Parathyroid adenoma (tissue), 2 donors: ENCODE data around the gene MAP3K8.

ENCODE experiments used
- H2AFZ ChIP-seq: fragments of 300-600 bp; sonication (generic); one replicate; pipeline ENCODE4 v1.7.0; 2017; ENCODE audit warnings: antibody characterized with exemption, mild to moderate bottlenecking
- H3K27ac ChIP-seq: fragments of 300-600 bp; sonication (generic); one replicate; pipeline ENCODE4 v1.7.0; 2017
- H3K27me3 ChIP-seq: fragments of 300-600 bp; sonication (generic); one replicate; pipeline ENCODE4 v1.7.0; 2017; ENCODE audit warnings: low read length; ENCODE audit not compliant: control insufficient read depth, insufficient read depth
- H3K36me3 ChIP-seq: fragments of 300-600 bp; sonication (generic); one replicate; pipeline ENCODE4 v1.7.0; 2017; ENCODE audit warnings: low read length; ENCODE audit not compliant: control insufficient read depth, insufficient read depth
- H3K4me1 ChIP-seq: fragments of 300-600 bp; sonication (generic); one replicate; pipeline ENCODE4 v1.7.0; 2017; ENCODE audit warnings: control low read depth
- H3K4me2 ChIP-seq: fragments of 300-600 bp; sonication (generic); one replicate; pipeline ENCODE4 v1.7.0; 2017; ENCODE audit warnings: low read length
- H3K4me3 ChIP-seq: fragments of 300-600 bp; sonication (generic); one replicate; pipeline ENCODE4 v1.7.0; 2017; ENCODE audit warnings: low read depth, low read length
- H3K79me2 ChIP-seq: fragments of 300-600 bp; sonication (generic); one replicate; pipeline ENCODE4 v1.7.0; 2017; ENCODE audit warnings: control low read depth
- H3K9ac ChIP-seq: fragments of 300-600 bp; sonication (generic); one replicate; pipeline ENCODE4 v1.7.0; 2017; ENCODE audit warnings: mild to moderate bottlenecking
- H3K9me3 ChIP-seq: fragments of 300-600 bp; sonication (generic); one replicate; pipeline ENCODE4 v1.7.0; 2017; ENCODE audit warnings: low read length; ENCODE audit not compliant: control insufficient read depth
- CTCF ChIP-seq: fragments of 300-600 bp; sonication (generic); IDR thresholded peaks from one replicate; pipeline ENCODE4 v1.7.0; 2017; ENCODE audit warnings: antibody characterized with exemption, mild to moderate bottlenecking
- donor health status: primary hyperparathyroidism.

MAP3K8 gene

GRCh38 chr10:30396698-30397097 lies 37.3 kb upstream of the MAP3K8 start:
- H3K4me2 ChIP-seq, result no peak overlapping the region
- H3K9me3 ChIP-seq, result no peaks in the 10 kb centered on the region
- H2AFZ ChIP-seq, result no peak overlapping the region
- no peak overlapping the region for H3K9ac ChIP-seq
- H3K4me3 ChIP-seq, result no peak overlapping the region
- H3K27me3 ChIP-seq, result no peaks in the 10 kb centered on the region
- TF ChIP-seq CTCF, result no peak
- H3K27ac ChIP-seq, result no peak overlapping the region
- H3K79me2 ChIP-seq, result no peaks in the 10 kb centered on the region
- H3K4me1 ChIP-seq, result no peaks in the 10 kb centered on the region
- no peaks in the 10 kb centered on the region for H3K36me3 ChIP-seq

GRCh38 chr10:30398193-30398592 lies 35.8 kb upstream of the MAP3K8 start:
- no peaks in the 10 kb centered on the region for H3K9me3 ChIP-seq
- no peak for TF ChIP-seq CTCF
- H3K36me3 ChIP-seq, result no peaks in the 10 kb centered on the region
- no peak overlapping the region for H3K4me2 ChIP-seq
- no peaks in the 10 kb centered on the region for H3K79me2 ChIP-seq
- H2AFZ ChIP-seq, result no peak overlapping the region
- no peak overlapping the region for H3K9ac ChIP-seq
- no peak overlapping the region for H3K27ac ChIP-seq
- no peaks in the 10 kb centered on the region for H3K4me1 ChIP-seq
- H3K4me3 ChIP-seq, result no peak overlapping the region
- H3K27me3 ChIP-seq, result no peaks in the 10 kb centered on the region

- H3K9me3 ChIP-seq, result no peaks in the 10 kb centered on the region
- no peaks in the 10 kb centered on the region for H3K4me1 ChIP-seq
- H3K4me3 ChIP-seq, result no peak overlapping the region
- no peaks in the 10 kb centered on the region for H3K79me2 ChIP-seq
- no peak overlapping the region for H3K9ac ChIP-seq
- H3K27me3 ChIP-seq, result no peaks in the 10 kb centered on the region
- H3K27ac ChIP-seq, result no peak overlapping the region
- H2AFZ ChIP-seq, result no peak overlapping the region
- TF ChIP-seq CTCF, result no peak
- no peaks in the 10 kb centered on the region for H3K36me3 ChIP-seq
- no peak overlapping the region for H3K4me2 ChIP-seq
Measured at GRCh38 chr10:30398788-30399187, 35.2 kb upstream of the MAP3K8 start.

- no peak for TF ChIP-seq CTCF
- Histone ChIP-seq H3K4me2 (no peak overlapping the region), H3K27me3 (no peaks in the 10 kb centered on the region), H3K4me3 (no peak overlapping the region), H2AFZ (no peak overlapping the region), H3K27ac (no peak overlapping the region), H3K9me3 (no peaks in the 10 kb centered on the region), H3K36me3 (no peaks in the 10 kb centered on the region), H3K9ac (no peak overlapping the region), H3K79me2 (no peaks in the 10 kb centered on the region), H3K4me1 (no peaks in the 10 kb centered on the region)
Measured at GRCh38 chr10:30403494-30403893, 30.5 kb upstream of the MAP3K8 start.

- Histone ChIP-seq H3K9ac (no peak overlapping the region), H3K4me1 (no peaks in the 10 kb centered on the region), H3K36me3 (no peaks in the 10 kb centered on the region), H2AFZ (no peak overlapping the region), H3K27ac (no peak overlapping the region), H3K4me3 (no peak overlapping the region), H3K79me2 (no peaks in the 10 kb centered on the region), H3K4me2 (no peak overlapping the region), H3K27me3 (no peaks in the 10 kb centered on the region), H3K9me3 (no peaks in the 10 kb centered on the region)
- no peak for TF ChIP-seq CTCF
Measured at GRCh38 chr10:30404540-30404939, 29.4 kb upstream of the MAP3K8 start.
